ENCODE data around the gene SHLD3. TPM values are rescaled to one million over a fixed set of nuclear protein-coding genes. Genes with fewer than 3 reads are reported as not detected.
"Not testable (repeated sequence)": the region's sequence is repeated elsewhere in the genome, so short reads cannot be mapped to it uniquely, and the experiment has no call there.

SHLD3 gene, protein sequence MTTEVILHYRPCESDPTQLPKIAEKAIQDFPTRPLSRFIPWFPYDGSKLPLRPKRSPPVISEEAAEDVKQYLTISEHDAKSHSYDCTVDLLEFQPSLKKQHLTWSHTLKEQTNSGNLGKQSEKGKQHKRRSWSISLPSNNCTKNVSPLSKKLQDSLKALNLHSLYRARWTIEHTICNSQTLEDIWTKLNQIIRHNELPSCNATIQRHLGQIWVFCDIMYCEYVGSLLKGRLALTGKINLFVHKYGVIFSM
- total RNA-seq (10 to 100 TPM in 1 of 5 donors, 1 to 10 TPM in 4; 3.7 to 12.2 (median 6.1) TPM), total RNA-seq (5.8 to 15.5 (median 11.0) reads per million in 29 experiments)
- 6.6 TPM for total RNA-seq (2013)

DNA sequence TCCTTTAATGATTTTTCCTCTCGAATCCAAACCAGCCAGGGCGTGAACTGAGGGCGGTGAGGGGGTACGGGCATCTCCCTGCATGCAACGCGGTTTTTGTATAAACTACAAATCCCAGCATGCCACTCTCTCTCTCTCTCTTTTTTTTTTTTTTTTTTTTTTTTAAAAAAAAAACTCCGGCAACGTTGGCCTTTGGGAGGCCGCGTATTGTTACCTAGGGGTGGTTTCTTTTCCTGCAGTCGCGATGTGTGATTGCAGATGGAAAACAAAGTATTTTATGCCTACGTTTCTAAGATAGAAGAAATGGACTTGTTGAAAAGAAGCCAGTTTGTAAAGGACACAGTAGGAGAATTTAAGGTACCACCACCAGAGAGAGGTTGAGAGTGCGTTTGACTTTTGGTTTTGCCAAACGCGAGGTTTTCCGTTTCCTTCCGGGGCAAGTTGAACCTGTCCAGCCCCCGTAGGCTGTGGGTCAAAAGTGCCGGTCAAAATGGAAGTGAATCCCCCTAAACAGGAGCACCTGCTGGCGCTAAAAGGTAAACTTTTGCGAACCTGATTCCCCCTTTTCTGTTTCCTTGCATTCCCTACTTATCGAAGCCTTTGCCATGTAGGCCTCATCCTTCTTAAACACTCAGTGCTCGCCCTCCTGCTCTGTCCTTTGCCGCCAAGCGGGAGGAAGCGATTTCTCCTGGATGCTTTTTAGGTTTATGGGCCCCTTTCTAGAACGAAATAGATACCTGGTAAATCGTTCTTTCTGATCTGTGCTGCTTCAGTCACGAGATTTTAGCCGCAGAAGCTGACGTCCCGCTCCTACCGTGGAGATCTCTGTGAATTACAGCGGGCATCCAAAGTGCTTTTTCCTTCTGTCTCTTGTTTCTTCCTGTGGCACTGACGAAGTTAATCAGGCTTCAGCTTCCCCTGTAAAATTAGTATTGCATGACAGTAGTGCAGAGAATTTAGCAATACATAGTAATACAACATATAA lies at the start of gene SHLD3, which contains the start of gene TRAPPC13:
SHLD3 (plus strand) TSS at position 457 of the 985 bp plus-strand sequence. CDS start 4,561 bp downstream, outside the sequence.
TRAPPC13 (plus strand) TSS at position 457 of the 985 bp plus-strand sequence; CDS start at position 491, 34 bp downstream.
- Mint-ChIP-seq H3K27me3 (no peaks in the 10 kb centered on the region), H3K4me1 (peaks cover 53 to 62% (median 54%) of the 10 kb centered on the region in 3 donors), H3K4me3 (peak within 1 kb of the TSS; percentile 93 to 99 (median 97)), H3K27ac (peak within 1 kb of the TSS; percentile 98 to 99), H3K36me3 (peaks cover 7% of the 10 kb centered on the region), H3K9me3 (no peaks in the 10 kb centered on the region)
- H3K27me3 ChIP-seq (replicated peaks in 1 of 2; ENCODE audit: control insufficient read depth in 2 of 2, extremely low read depth in 1 of 2, insufficient read depth in 2 of 2, low read length in 1 of 2): no peaks in the 10 kb centered on the region
- ChIA-PET CTCF (interaction anchor here in 1 of 2 donors (0.8 to 1.6 kb wide), 5 partner anchors 9 to 816 kb away, joined by 3 to 6 read pairs (median 4); partner anchors contain the start of genes CENPK and PPWD1), POLR2A (interaction anchor here (0.5 to 1.4 kb wide), 5 partner anchors 28 to 95 kb away, joined by 3 to 14 read pairs (median 6); partner anchors contain the start of genes CENPK (in 1 of the 2) and PPWD1 (in 1 of the 2))
- H3K4me3 ChIP-seq (ENCODE audit: control insufficient read depth in 1 of 2, extremely low read depth in 1 of 2, low read length in 1 of 2): peak within 1 kb of the TSS; percentile 74 to 92
- ATAC-seq (replicated peaks in 1 of 4) (peak; percentile 70 to 77 (median 74)), DNase-seq (peak; percentile 60 to 93 (median 84))
- H3K9me3 ChIP-seq: no peaks in the 10 kb centered on the region
- WGBS (ENCODE audit: insufficient coverage): 0% methylated on average over 24 of the region's 36 CpGs
- peaks cover 20 to 22% of the 10 kb centered on the region in 2 experiments for H3K4me1 ChIP-seq (ENCODE audit: control insufficient read depth in 1 of 2, extremely low read depth in 1 of 2, insufficient read depth in 2 of 2, low read length in 2 of 2)
- H3K27ac ChIP-seq (ENCODE audit: low read length): peak within 1 kb of the TSS; percentile 86
- peaks cover 0 to 8% of the 10 kb centered on the region in 2 donors for H3K36me3 ChIP-seq (ENCODE audit: control insufficient read depth in 2 of 2, extremely low read depth in 1 of 2, insufficient read depth in 1 of 2, low read length in 1 of 2)

DNA sequence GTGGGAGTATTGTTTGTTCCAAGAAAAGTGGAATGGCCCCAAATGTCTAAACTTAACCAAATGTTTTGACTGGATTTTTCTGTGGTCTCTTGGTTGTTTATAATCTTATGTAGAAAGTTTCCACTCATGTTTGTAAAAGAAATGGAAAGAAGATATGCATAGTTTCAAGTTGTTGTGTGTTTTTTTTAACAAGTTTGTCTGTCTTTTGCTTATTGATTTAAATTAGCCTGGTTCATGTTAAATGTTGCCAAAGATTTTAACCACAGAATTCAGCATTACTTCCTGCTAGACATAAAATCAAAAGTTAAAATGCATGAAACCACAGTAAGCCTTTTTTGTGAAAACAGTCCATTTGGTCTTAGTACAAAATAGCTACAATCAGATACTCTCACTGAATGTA lies 47.7 kb upstream of the SHLD3 start:
- ATAC-seq (replicated peaks in 1 of 4) (no peak), DNase-seq (no peak)
- peaks cover 21 to 44% (median 34%) of the 10 kb centered on the region in 3 donors for H3K4me1 Mint-ChIP-seq
- H3K27ac Mint-ChIP-seq: peak overlapping the region in 1 of 2 donors; percentile 72
- no peaks in the 10 kb centered on the region for H3K4me1 ChIP-seq (ENCODE audit: control insufficient read depth in 1 of 2, extremely low read depth in 1 of 2, insufficient read depth in 2 of 2, low read length in 2 of 2)
- H3K36me3 ChIP-seq (ENCODE audit: control insufficient read depth in 2 of 2, extremely low read depth in 1 of 2, insufficient read depth in 1 of 2, low read length in 1 of 2): peaks cover 0 to 64% of the 10 kb centered on the region in 2 donors
- ChIA-PET POLR2A (no interaction called here), CTCF (no interaction called here)
- H3K27ac ChIP-seq (ENCODE audit: low read length): no peak overlapping the region
- no peak overlapping the region for H3K4me3 Mint-ChIP-seq
- no peaks in the 10 kb centered on the region for H3K27me3 ChIP-seq (replicated peaks in 1 of 2; ENCODE audit: control insufficient read depth in 2 of 2, extremely low read depth in 1 of 2, insufficient read depth in 2 of 2, low read length in 1 of 2)
- H3K4me3 ChIP-seq (ENCODE audit: control insufficient read depth in 1 of 2, extremely low read depth in 1 of 2, low read length in 1 of 2): no peak overlapping the region
- peaks cover 47% of the 10 kb centered on the region for H3K36me3 Mint-ChIP-seq
- H3K9me3 Mint-ChIP-seq: no peaks in the 10 kb centered on the region
- H3K27me3 Mint-ChIP-seq: no peaks in the 10 kb centered on the region
- H3K9me3 ChIP-seq: no peaks in the 10 kb centered on the region

DNA sequence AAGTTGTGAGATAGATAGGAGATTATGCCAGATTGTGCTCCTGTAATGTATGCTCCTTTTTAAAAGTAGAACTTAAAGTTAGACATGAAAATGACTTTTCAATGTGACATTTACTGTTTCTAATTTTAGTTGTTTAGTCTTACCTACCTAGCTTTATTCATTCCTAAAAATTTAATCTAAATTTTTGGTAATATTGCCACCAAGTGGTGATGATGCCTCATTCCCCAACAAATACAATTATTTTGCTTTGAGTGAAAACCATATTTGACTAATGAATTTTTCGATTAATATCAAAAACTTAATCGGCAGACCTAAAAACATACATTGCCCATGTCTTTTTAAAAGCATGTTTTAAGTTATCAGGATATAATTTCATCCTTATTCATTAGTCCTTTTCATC lies 36.1 kb upstream of the SHLD3 start:
- Histone ChIP-seq H3K4me3 (ENCODE audit: control insufficient read depth in 1 of 2, extremely low read depth in 1 of 2, low read length in 1 of 2) (no peak overlapping the region), H3K4me1 (ENCODE audit: control insufficient read depth in 1 of 2, extremely low read depth in 1 of 2, insufficient read depth in 2 of 2, low read length in 2 of 2) (no peaks in the 10 kb centered on the region), H3K27me3 (replicated peaks in 1 of 2; ENCODE audit: control insufficient read depth in 2 of 2, extremely low read depth in 1 of 2, insufficient read depth in 2 of 2, low read length in 1 of 2) (no peaks in the 10 kb centered on the region), H3K36me3 (ENCODE audit: control insufficient read depth in 2 of 2, extremely low read depth in 1 of 2, insufficient read depth in 1 of 2, low read length in 1 of 2) (peaks cover 0 to 68% of the 10 kb centered on the region in 2 donors), H3K27ac (ENCODE audit: low read length) (no peak overlapping the region), H3K9me3 (no peaks in the 10 kb centered on the region)
- CTCF ChIA-PET: interaction anchor here in 1 of 2 donors (0.5 to 0.6 kb wide), 2 partner anchors 1272 to 1295 kb away, joined by 3 read pairs; no protein-coding TSS in a partner anchor
- Mint-ChIP-seq H3K4me3 (no peak overlapping the region), H3K27ac (no peak overlapping the region), H3K9me3 (no peaks in the 10 kb centered on the region), H3K27me3 (no peaks in the 10 kb centered on the region), H3K36me3 (peaks cover 30% of the 10 kb centered on the region), H3K4me1 (no peaks in the 10 kb centered on the region)
- DNase-seq (no peak), ATAC-seq (replicated peaks in 1 of 4) (no peak)
- POLR2A ChIA-PET: interaction anchor here in 1 of 2 donors (0.6 kb wide), 1 partner anchor 36 kb away, joined by 3 read pairs; the partner anchor contains the start of gene TRIM23
- WGBS (ENCODE audit: insufficient coverage): no CpG with 5 or more reads among the region's 2 CpGs

DNA sequence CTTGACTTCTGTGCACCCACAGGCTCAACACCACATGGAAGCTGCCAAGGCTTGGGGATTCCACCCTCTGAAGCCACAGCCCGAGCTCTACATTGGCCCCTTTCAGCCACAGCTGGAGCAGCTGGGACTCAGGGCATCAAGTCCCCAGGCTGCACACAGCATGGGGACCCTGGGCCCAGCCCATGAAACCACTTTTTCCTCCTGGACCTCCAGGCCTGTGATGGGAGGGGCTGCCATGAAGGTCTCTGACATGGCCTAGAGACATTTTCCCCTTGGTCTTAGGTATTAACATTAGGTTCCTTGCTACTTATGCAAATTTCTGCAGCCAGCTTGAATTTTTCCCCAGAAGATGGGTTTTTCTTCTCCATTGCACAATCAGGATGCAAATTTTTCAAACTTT lies 23.1 kb upstream of the SHLD3 start:
- ATAC-seq (replicated peaks in 1 of 4); H3K4me1 ChIP-seq (ENCODE audit: control insufficient read depth in 1 of 2, extremely low read depth in 1 of 2, insufficient read depth in 2 of 2, low read length in 2 of 2); H3K27ac Mint-ChIP-seq; H3K4me3 Mint-ChIP-seq; H3K27me3 Mint-ChIP-seq; H3K27me3 ChIP-seq (replicated peaks in 1 of 2; ENCODE audit: control insufficient read depth in 2 of 2, extremely low read depth in 1 of 2, insufficient read depth in 2 of 2, low read length in 1 of 2); DNase-seq; H3K27ac ChIP-seq (ENCODE audit: low read length); H3K9me3 ChIP-seq; POLR2A ChIA-PET; H3K4me3 ChIP-seq (ENCODE audit: control insufficient read depth in 1 of 2, extremely low read depth in 1 of 2, low read length in 1 of 2): not testable (repeated sequence)
- H3K36me3 Mint-ChIP-seq: peaks cover 70% of the 10 kb centered on the region
- no CpG with 5 or more reads among the region's 1 CpG for WGBS (ENCODE audit: insufficient coverage)
- peaks cover 0 to 71% of the 10 kb centered on the region in 2 donors for H3K36me3 ChIP-seq (ENCODE audit: control insufficient read depth in 2 of 2, extremely low read depth in 1 of 2, insufficient read depth in 1 of 2, low read length in 1 of 2)
- peaks cover 12 to 17% (median 12%) of the 10 kb centered on the region in 3 donors for H3K4me1 Mint-ChIP-seq
- CTCF ChIA-PET: interaction anchor here in 1 of 2 donors (1.4 kb wide), 1 partner anchor 10 kb away, joined by 3 read pairs; no protein-coding TSS in a partner anchor
- peaks cover 0 to 13% (median 0%) of the 10 kb centered on the region in 3 donors for H3K9me3 Mint-ChIP-seq

DNA sequence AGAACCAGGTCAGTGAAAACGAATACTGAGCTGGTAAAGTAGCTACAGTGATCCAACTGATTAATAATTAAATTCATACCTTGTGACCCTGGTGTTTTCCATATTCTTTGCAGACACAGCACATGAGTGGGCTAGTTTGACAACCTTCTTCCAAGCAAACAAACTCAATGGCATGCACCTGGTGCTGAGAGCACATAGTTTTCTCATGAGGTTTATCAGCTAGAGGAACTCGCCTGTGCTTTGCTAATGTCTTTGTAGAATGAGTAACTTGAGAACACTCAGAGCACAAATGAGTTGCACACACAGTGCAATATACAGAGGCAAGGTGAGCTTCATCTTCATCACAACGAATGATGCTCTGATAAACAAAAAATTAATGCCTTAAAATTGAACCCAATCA lies 13.3 kb upstream of the SHLD3 start:
- no peak overlapping the region for H3K4me3 Mint-ChIP-seq
- CTCF ChIA-PET: interaction anchor here (0.7 to 1.5 kb wide), 4 partner anchors 9 to 1548 kb away, joined by 3 to 5 read pairs (median 4); no protein-coding TSS in a partner anchor
- Histone ChIP-seq H3K9me3 (no peaks in the 10 kb centered on the region), H3K4me1 (ENCODE audit: control insufficient read depth in 1 of 2, extremely low read depth in 1 of 2, insufficient read depth in 2 of 2, low read length in 2 of 2) (no peaks in the 10 kb centered on the region), H3K27me3 (replicated peaks in 1 of 2; ENCODE audit: control insufficient read depth in 2 of 2, extremely low read depth in 1 of 2, insufficient read depth in 2 of 2, low read length in 1 of 2) (no peaks in the 10 kb centered on the region), H3K36me3 (ENCODE audit: control insufficient read depth in 2 of 2, extremely low read depth in 1 of 2, insufficient read depth in 1 of 2, low read length in 1 of 2) (peaks cover 14 to 89% of the 10 kb centered on the region in 2 donors), H3K27ac (ENCODE audit: low read length) (no peak overlapping the region), H3K4me3 (ENCODE audit: control insufficient read depth in 1 of 2, extremely low read depth in 1 of 2, low read length in 1 of 2) (no peak overlapping the region)
- peaks cover 11 to 32% (median 17%) of the 10 kb centered on the region in 3 donors for H3K4me1 Mint-ChIP-seq
- no peak for DNase-seq
- H3K27ac Mint-ChIP-seq: no peak overlapping the region
- no peaks in the 10 kb centered on the region for H3K9me3 Mint-ChIP-seq
- no peak for ATAC-seq (replicated peaks in 1 of 4)
- POLR2A ChIA-PET: interaction anchor here in 1 of 2 donors (0.7 to 1.6 kb wide), 2 partner anchors 12 to 1229 kb away, joined by 4 to 8 read pairs; no protein-coding TSS in a partner anchor
- WGBS (ENCODE audit: insufficient coverage): 80% methylated on average over 1 of the region's 3 CpGs
- H3K36me3 Mint-ChIP-seq: peaks cover 71% of the 10 kb centered on the region
- no peaks in the 10 kb centered on the region for H3K27me3 Mint-ChIP-seq
